ENCODE measurements around the gene EYA2.
"Not testable (repeated sequence)": the region's sequence is repeated elsewhere in the genome, so short reads cannot be mapped to it uniquely, and the experiment has no call there.

Gene EYA2

DNA sequence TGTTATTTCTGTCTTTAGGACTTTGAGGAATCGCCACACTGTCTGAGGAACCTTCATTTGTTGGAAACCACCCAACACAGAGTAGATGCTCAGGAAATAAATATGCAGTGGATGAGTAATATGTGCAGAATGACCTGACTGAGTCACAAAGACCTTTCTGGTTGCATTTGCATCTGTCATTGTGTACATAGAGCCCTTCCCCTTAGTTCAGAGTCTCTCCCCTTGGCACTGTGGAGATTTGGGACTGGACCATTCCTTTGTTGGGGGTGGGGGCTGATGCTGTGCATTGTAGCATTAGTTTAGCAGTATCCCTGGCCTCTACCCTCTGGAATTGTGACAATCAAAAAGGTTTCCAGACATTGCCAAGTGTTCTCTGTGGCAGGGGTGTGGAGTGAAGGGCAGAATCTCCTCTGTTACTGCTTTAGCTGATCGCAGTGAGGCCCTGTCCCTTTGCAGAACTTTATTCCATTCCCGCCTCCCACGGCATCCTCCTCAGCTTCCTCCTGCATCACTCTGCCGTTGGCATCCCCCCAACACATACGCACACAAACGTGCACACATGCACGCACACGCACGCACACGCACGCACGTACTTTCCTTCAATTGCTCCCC, 64.5 kb downstream of the EYA2 start:
- DNase-seq: no peak

DNA sequence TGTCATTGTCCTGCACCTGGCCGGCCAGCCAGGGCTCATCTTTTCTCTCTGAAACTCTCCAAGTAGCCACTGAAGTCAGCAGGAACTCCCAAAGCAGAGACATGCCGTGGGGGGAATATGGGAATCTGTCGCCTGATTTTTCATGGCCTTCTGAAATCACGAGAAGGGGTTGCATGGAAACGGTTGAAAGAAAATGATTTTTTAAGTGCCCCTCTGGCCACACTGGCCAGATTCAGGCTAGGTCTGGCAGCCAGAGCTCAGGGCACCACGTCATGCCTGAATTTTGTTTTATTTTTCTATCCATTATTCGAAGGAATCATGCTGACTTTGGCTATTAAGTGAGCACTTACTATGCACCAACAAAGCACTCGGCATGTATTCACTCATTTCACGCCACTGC, 65.2 kb downstream of the EYA2 start:
- no peak for DNase-seq

DNA sequence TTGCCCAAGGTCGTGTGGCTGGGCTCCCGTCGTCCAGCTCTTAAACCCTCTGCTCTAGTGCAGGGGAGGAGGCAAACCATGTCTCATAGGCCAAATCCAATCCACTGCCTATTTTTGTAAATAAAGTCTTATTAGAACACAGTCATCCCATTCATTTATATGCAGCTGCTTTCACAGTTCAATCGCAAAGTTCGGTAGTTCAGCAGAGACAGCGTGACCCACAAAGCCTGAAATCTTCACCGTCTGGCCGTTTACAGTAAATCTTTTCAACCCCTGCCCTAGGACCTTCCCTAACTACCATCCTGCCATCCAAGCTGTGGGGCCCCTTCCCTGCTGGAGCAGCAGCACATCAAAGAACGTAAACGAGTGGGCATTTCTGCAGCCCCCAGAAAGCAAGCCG, 65.9 kb downstream of the EYA2 start:
- no peak for DNase-seq

DNA sequence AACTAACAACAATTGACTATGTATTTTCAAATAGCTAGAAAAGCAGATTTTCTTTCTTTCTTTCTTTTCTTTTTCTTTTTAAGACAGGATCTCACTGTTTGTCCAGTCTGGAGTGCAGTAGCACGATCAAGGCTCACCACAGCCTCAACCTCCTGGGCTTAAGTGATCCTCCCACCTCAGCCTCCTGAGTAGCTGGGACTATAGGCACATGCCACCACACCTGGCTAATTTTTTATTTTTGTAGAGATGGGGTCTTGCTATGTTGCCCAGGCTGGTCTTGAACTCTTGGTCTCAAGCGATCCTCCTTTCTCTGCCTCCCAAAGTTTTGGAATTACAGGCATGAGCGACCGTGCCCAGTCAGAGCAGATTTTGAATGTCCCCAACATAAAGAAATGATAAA, 67.3 kb downstream of the EYA2 start:
- DNase-seq: not testable (repeated sequence)

DNA sequence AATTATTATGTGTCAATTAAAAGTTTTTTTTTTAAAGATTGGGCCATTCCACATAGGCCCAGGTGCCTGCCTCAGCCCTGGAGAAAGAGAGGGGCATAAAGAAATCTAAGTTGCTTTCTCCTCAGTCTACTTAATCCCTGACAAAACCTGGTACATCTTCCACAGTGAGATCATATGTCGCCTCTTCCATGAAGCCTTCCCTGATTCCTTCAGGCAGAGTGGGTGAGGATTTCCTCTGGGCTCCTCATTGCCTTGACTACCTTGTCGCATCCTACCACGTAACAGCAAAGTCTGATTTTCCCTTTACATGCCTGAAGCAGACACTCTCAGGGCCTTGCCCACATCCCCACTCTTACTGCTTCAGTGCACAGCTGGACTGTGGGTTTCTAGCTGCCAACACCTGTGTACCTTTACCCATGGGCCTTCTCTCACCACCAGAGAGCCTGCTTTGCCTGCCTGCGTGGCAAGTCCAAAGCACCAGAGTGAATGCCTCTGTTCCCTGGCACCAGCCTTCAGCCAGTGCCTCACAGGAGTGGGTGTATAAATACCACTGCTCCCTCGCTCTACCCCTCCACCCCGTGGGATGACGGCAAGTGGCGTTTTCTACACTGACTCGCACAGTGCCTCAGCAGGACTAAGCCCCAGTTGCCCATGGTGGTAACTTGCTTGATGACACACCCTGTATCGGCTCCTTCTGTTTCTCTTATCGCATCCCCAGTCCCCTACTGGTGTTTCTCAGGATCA, 68.0 kb downstream of the EYA2 start:
- no peak for DNase-seq

DNA sequence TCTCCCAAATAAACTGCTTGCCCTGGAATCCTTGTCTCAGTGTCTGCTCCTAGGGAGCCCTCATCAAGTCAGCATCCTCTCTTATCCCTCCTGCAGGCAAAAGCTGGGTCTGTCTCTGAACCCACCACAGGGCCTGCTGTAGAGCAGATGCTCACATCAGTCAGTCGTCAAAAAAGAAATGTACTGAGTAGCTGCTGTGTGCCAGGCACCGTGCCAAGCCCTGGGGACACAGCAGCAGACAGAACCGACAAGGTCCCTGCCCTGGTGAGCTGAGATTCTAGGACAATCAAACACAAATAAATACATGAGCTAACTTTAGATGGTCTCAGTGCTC, 68.5 kb downstream of the EYA2 start:
- no peak for DNase-seq

DNA sequence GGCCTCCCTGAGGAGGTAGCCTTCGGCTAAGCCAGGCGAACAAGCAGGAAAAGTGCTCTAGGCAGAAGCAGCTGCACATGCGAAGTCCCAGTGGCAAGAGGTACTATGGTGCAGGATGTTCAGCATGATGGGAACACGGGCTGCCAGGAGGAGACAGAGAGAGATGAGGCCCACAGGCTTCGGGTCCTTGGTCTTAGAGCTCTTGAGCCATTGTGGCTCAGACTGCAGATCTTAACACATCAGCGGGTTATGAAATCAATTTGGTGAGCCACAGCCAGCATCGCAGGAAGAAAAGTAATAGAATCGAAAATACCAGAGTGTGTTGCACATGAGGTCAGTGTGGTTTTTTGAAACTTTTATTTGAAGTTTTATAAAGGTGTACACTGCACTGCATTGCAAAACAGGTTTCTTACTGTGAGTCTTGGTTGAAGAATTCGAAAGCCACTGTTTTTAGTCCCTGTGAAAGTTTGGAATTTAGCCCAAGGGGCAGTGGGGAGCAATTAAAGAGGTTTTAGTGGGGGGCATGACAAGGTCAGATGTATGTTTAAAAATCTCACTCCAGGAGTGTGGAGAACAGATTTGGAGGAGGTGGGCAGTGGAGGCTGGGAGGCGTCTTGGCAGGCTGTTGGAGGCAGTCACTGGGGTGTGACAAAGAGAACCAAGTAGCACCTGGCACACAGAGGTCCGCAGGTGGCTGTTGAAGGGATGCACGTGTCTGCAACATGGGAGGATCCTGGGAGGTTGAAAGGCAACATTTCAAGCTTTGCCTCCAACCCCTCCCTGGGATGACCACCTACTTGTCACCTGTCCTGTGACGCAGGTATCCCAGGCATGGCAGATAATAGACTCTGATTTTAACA, 69.3 kb downstream of the EYA2 start:
- no peak for DNase-seq

DNA sequence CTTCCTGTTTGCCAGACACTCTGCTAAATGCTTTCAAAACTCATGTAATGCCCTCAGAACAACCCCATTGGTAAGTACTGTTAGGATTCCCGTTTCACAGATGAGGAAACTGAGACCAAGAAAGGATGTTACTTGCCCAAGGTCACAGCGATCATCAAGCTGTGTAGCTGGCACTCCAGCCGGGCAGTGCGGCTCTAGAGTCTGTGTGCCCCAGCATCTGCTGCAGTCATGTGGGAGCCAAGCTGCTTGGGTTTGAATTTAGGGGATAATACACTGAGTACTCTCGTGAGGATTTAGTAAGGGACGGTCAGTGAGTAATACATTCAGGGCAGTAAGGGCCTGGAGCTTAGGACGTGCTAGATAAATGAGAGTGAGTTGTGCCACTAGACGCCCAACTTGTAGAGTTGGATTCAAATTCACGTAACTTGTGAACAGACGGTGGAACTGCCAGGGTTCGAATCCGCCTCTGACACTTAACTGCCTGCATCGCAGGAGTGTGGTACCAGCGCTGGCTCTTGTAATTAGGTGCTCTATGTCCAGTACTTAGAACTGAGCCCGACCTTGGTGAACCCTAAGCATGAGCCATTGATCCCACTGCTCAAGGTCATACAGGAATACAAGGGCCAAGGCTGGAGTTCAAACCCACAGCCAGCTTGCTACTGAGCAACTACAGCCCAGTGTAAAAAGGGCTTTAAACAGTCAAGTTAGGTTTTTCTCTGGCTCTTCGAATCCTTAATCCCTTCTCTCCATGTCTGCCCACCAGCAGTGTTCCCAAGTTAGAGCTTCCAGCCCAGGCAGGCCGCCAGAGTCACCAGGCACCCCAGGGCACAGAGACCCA, 70.2 kb downstream of the EYA2 start:
- DNase-seq: no peak

DNA sequence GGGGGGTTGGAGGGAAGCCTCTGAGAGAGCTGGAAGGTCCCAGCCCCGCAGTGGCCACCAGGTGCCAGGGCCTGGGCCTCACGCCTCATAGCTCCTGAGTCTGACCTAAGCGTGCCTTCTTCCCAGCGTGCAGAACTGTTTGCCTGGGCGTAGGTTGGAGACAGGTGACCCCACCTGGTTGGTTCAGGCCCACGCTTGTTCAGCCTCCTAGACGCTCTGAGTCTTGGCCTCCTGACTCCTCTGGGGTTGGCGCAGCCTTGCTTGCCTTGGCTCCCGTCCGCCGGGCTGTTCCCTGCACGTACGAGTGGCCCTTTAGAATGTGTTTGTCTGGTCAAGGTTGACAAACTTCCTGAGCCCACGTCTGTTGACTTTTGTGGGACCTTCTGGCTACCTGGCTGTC, 70.8 kb downstream of the EYA2 start:
- DNase-seq: no peak

DNA sequence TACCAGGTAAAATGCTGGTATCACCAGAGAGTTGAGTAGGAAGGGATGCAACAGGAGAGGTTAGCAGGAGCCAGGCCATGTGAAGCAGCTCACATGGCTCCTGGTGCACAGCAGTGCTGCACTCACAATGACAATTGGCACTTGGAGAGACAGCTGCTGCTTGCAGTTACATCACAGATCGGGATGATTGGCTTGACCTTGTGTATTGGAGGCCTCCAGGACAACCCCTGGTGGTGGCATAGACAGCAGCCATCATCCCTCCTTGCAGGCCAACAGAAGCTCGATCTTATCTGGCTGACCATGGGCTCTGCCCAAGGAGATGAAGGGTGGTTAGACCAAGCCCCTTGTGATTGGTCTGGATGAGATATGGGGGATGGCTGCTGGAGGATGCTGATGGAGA, 73.0 kb downstream of the EYA2 start:
- no peak for DNase-seq

DNA sequence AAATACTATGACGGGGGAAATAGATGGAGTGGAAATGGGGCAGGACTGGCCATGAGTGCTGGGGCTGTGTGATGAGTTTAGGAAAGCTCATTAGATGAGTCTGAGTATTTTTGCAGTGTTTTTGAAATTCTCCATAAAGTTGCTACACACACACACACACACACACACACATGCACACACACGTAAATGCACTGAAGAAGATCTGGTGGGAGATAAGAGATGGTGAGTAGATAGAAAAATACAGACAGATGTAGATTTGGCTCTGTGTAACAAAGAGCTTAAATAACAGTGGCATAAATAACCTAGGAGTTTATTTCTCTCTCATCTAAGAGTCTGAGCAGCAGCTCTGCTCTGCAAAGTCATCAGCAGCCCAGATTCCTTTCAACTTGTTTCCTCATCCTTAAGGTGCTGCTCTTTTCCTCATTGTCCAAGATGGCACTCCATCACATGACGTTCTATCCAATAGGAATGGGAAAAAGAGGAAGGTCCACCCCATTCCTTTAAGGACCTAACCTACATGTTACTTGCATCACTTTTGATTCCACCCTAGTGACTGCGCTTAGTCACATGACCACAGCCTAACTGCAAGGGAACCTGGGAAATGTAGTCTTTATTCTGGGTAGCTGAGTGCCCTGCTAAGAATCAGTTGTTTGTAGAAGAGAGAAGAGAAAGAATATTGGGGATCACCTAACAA, 76.4 kb downstream of the EYA2 start:
- no peak for DNase-seq

DNA sequence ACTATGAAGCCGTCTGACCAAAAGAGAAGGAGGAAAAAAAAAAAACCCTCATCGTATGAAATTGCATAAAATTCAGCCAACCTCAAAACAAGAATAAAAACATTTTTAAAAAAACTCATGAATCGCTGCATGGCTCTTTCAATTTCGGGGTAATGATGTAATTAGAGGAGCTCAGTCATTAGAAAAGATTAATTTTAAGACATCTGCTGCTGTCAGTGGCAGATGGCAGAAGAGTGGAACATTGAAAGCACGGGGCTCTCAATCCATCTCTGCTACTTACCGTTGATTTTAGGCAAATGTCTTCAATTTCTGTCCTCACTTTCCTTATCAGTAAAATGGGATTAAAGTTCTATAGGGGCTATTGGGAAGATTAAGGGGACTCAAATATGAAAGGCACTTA, 79.1 kb downstream of the EYA2 start:
- no peak for DNase-seq

DNA sequence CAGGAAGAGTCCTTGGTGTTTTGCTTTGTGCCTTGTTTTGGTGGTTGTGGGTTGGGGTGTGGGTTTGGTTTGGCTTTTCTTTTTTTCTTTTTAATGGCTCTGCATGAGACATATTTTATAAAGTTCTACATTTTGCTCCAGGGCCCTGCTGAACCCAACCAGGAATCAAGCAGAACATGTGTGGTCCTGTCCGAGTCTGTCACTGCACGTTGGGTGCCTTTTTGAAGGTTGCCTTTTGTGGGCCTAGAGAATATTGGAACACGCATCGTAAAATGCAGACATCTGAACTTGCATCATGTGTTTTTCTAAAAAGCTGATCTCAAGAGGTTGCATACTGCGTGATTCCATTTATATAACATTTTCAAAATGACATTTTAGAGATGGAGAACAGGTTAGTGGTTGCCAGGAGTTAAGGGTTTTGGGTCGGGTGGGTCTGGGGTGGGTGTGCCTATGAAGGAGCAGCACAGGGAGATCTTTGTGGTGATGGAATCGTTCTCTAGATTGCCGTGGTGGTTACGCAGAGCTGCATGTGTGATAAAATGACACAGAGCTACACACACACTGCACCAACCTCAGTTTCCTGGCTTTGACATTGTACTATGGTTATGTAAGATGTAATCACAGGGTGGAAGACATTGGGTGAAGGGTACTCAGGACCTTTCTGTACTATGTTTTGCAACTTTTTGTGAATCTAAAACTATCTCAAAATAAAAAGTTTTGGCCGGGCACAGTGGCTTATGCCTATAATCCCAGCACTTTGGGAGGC, 80.2 kb downstream of the EYA2 start:
- no peak for DNase-seq

DNA sequence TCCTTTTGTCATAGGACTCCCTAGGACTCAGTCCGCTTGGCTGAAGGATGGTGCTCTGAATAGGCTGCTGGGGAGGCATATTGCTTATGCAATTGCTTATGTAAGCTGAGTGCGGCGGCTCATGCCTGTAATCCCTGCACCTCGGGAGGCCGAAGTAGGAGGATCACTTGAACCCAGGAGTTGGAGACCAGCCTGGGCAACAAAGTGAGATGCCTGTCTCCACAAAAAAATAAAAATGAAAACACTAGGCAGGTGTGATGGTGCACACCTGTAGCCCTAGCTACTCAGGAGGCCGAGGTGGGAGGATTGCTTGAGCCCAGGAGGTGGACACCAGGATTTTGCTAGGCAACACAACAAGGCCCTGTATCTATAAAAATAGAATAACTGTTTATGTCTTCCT, 81.3 kb downstream of the EYA2 start:
- DNase-seq: no peak

DNA sequence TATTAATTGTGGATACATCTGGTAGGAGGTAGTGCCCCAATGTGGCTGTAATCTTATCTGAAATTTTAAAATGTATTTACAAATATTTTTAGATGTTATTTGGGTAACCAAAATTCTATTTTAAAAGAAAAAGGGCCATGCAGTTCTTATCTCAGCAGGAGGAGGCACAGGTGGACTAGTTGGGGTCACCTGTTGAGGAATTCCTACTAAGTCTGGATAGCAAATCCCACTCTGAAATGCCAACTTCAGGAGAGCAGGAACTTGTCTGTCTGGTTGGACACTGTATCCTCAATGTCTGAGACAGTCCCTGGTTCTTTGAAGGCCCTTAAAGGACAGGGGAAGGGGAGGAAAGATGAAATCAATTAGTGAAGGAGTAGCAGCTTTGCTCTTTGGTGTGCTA, 82.6 kb downstream of the EYA2 start:
- no peak for DNase-seq

DNA sequence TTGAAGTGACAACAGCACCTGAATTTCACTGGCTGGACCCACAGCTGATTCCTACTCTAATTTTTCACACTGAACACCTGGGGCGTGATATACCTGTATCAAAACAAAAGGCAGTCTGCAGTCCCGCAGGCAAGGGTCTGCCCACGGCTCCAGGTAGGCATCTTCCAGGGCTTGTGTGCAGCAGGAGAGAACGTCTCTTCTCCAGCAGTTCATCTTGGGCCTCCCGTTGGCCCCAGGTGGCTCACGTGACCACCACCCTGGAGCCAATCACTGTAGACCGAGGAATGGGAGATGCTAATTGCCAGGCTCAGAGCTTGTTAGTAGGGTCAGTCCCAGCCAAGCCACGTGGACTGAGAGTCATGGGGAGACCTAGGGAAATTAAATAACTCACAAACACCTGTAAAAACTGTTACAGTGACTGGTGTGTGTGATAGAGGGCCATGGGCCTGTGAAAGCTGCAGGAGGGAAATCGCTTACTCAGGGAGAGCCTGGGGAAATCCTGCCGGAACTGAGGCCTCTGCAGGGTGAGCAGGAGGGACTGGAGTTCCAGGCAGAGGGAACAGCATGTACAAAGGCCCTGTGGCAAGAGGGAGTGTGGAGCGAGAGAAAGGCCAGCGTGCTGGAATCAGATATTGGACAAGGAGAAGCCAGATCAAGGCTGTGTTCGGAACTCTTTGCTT, 83.4 kb downstream of the EYA2 start:
- DNase-seq: no peak

DNA sequence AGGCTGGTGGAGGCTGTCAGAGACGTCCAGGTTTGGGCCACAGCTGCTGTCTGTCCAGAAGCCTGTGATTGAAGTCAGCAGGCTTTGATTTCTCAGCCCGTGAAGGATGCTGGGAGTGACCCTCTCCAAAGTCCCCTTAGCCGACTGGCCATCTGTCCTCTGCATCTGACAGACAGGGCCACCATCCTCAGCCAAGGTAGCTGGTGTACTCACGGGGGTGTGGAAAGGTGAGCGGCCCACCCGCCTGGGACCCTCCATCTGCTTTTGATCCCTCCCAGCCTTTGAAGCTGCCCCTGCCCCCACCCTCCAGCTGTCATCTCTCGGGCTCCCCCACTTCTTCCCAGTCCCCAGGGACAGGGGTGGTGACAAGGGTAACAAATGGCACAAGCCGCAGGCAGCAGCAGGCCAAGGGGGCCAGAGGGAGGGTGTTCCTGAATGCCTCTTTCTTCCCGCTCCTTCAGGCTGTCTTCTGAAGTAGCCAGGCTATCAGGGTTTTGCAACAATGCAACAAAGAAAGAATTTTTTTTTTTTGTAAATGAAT, 84.4 kb downstream of the EYA2 start:
- DNase-seq: no peak

DNA sequence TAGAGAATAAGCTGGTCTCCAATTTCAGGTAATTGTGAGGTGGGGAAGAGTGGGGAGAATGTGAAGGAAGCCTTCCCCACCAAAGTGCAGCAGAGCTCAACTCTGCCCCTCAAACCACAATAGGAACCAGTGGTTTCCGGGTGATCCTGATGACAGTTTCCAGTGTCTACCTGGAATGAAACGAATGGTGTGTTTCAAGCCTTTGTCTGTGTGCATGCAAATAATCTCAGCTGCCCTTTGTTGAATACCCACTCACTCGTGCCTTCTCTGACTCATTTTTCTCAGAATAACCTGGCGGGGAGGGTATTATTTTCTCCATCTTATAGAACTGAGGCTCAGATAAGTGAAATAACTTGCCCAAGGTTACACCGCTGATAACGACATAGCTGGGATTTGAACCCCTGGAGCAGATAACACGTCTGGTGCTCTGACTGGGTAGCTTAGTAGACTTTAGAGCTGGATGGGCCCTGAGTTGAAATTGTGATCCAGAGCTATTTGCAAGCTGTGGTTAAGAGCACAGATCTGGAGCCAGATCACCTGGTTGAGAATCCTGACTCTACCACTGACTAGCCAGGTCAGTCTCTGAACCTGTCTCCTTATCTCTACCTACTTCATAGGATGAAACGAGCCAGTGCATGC, 85.1 kb downstream of the EYA2 start:
- no peak for DNase-seq

DNA sequence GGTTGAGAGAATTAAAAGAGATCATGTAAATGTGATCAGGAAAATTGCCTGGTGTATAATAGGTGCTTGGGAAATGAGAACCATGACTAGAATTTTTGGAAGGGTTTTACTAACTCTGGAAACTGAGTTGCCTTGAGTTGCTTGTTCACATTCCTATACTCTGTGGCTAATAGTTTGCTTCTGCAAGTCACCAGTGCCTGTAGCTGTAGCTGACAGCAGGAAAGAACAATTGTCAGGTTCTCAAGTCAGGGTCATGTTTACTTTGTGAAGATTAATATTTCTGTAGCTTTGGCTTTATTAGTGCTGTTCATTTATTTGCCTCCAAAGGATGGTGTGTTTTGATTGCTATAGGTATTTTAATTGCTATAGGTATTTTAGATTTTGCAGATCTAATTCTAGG, 86.5 kb downstream of the EYA2 start:
- no peak for DNase-seq

DNA sequence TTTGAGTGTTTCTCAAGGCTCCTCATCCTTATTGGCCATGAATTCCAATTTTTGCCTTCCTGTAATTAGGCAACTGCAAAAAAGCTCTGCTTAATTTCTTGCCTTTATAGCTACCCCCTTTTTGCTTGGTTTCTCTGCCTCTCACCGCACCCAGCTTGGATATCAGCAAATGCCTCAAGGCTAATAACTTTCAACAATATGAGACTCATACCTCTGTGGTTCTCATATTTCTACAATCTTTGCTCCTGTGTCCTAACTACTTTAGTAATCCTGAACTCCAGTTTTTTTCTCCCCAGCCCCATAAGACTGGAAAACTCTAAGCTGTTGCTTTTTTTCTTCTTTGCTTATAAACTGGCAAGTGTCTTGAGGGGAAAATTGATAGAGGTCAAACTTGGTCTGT, 88.8 kb downstream of the EYA2 start:
- no peak for DNase-seq

Data from stimulated activated CD4-positive, alpha-beta T cell treated with anti-CD3 and anti-CD28 coated beads, Interleukin-2, amount 100 ng/mL, for 48 hours (primary cell).